ENCODE results near the gene PRPF6. TPM values are rescaled to one million over a fixed set of nuclear protein-coding genes. Genes with fewer than 3 reads are reported as not detected.

The PRPF6 gene
- total and polyA plus RNA-seq, 2 of the 13 experiments (the other 11 are each of a cell fraction or from before 2014, with no cell fraction given), result 63.7 to 101 TPM

GRCh38 chr20:64036346-64037198 is 55.6 kb downstream of the PRPF6 start (continued):
- TF ChIP-seq ZNF598 (CRISPR knock-in tag; IDR thresholded peaks at IDR 0.05; ENCODE audit: borderline replicate concordance) (0 out of 2 replicates have a peak, but pooled peaks have one; percentile 43), TBX2 (CRISPR knock-in tag; IDR thresholded peaks at IDR 0.05; ENCODE audit: borderline replicate concordance) (no peak; the same call in 1 of the 2 replicates), ZNF580 (CRISPR knock-in tag; IDR thresholded peaks at IDR 0.05; ENCODE audit: borderline replicate concordance, low read depth) (no peak), ELF3 (CRISPR knock-in tag; IDR thresholded peaks at IDR 0.05) (no peak; the same call in 1 of the 2 replicates), ZNF597 (CRISPR knock-in tag; IDR thresholded peaks at IDR 0.05) (no peak), EP300 (IDR thresholded peaks at IDR 0.05; ENCODE audit: low read depth in 2 of 2, low read length in 2 of 2) (peak in 1 of 2 experiments; percentile 21; a peak in 1 of 4 replicates), EP300 (CRISPR knock-in tag; IDR thresholded peaks at IDR 0.05; ENCODE audit: borderline replicate concordance) (peak; percentile 8; the same call in 1 of the 2 replicates), ZNF383 (CRISPR knock-in tag; IDR thresholded peaks at IDR 0.05; ENCODE audit: borderline replicate concordance) (0 out of 2 replicates have a peak, but pooled peaks have one; percentile 24), KMT2B (CRISPR knock-in tag; IDR thresholded peaks at IDR 0.05) (no peak), FOXJ3 (CRISPR knock-in tag; IDR thresholded peaks at IDR 0.05; ENCODE audit: borderline replicate concordance) (no peak), ZNF710 (CRISPR knock-in tag; IDR thresholded peaks at IDR 0.05; ENCODE audit: borderline replicate concordance) (peak; percentile 79), ZNF550 (CRISPR knock-in tag; IDR thresholded peaks at IDR 0.05; ENCODE audit: borderline replicate concordance) (no peak), AKAP8 (CRISPR knock-in tag; IDR thresholded peaks at IDR 0.05) (peak; percentile 5; the same call in 1 of the 2 replicates), MIXL1 (CRISPR knock-in tag; IDR thresholded peaks at IDR 0.05) (no peak), ZNF589 (CRISPR knock-in tag; conservative IDR thresholded peaks at IDR 0.05) (no peak; the same call in none of the 2 replicates), JARID2 (CRISPR knock-in tag; IDR thresholded peaks at IDR 0.05; ENCODE audit: insufficient replicate concordance) (no peak), NR2F2 (IDR thresholded peaks at IDR 0.05; ENCODE audit: borderline replicate concordance, low read depth) (no peak), ZFP36 (IDR thresholded peaks at IDR 0.05; ENCODE audit: borderline replicate concordance, low read depth, low read length, partially characterized antibody) (no peak), ZNF775 (CRISPR knock-in tag; IDR thresholded peaks at IDR 0.05; ENCODE audit: borderline replicate concordance) (0 out of 2 replicates have a peak, but pooled peaks have one; percentile 9), ZNF24 (IDR thresholded peaks at IDR 0.05) (no peak), PHF8 (CRISPR knock-in tag; IDR thresholded peaks at IDR 0.05) (peak; percentile 43), ZBTB7A (CRISPR knock-in tag; IDR thresholded peaks at IDR 0.05) (peak; percentile 94), RFX1 (IDR thresholded peaks at IDR 0.05) (no peak), ZEB1 (IDR thresholded peaks at IDR 0.05; ENCODE audit: insufficient replicate concordance, low read depth) (peak; percentile 17), TEAD3 (CRISPR knock-in tag; optimal IDR thresholded peaks at IDR 0.05; ENCODE audit: borderline replicate concordance) (no peak), ZNF10 (CRISPR knock-in tag; IDR thresholded peaks at IDR 0.05; ENCODE audit: borderline replicate concordance, low read depth) (no peak), ZNF101 (CRISPR knock-in tag; IDR thresholded peaks at IDR 0.05; ENCODE audit: borderline replicate concordance, low read depth) (no peak)

Measured in HepG2 (cell line).